Neural cell (in vitro differentiated cells): ENCODE measurements around the gene WDR37.

ENCODE experiments used
- CTCF ChIP-seq: fragments of 450-650 bp; IDR thresholded peaks from 2 replicates; pipeline ENCODE4 v1.5.1; 2014; ENCODE audit warnings: antibody characterized with exemption, mild to moderate bottlenecking, moderate library complexity; ENCODE audit not compliant: poor library complexity, severe bottlenecking
- EP300 ChIP-seq: fragments of 450-650 bp; conservative IDR thresholded peaks from 2 replicates; pipeline ENCODE4 v1.6.1; 2014; ENCODE audit warnings: antibody characterized with exemption, mild to moderate bottlenecking, moderate library complexity; ENCODE audit not compliant: poor library complexity, severe bottlenecking
- EZH2 ChIP-seq: fragments of 200-600, 300-800 bp; shearing (Covaris generic), sonication (generic); IDR thresholded peaks from 2 replicates; pipeline ENCODE4 v1.6.1; 2014; ENCODE audit warnings: antibody characterized with exemption, low read length, borderline replicate concordance, mild to moderate bottlenecking; ENCODE audit not compliant: insufficient read depth, poor library complexity, severe bottlenecking
- MXI1 ChIP-seq: fragments of 450-650 bp; conservative IDR thresholded peaks from 2 replicates; pipeline ENCODE4 v1.6.1; 2014; ENCODE audit warnings: antibody characterized with exemption, mild to moderate bottlenecking; ENCODE audit not compliant: poor library complexity, severe bottlenecking
- POLR2AphosphoS5 ChIP-seq: IDR thresholded peaks from 2 replicates; pipeline ENCODE4 v1.6.1; 2012
- RAD21 ChIP-seq: fragments of 450-650 bp; conservative IDR thresholded peaks from 2 replicates; pipeline ENCODE4 v1.6.1; 2014; ENCODE audit warnings: antibody characterized with exemption, mild to moderate bottlenecking, moderate library complexity
- SMC3 ChIP-seq: fragments of 450-650 bp; conservative IDR thresholded peaks from 2 replicates; pipeline ENCODE4 v1.6.1; 2014; ENCODE audit warnings: antibody characterized with exemption, mild to moderate bottlenecking, moderate library complexity; ENCODE audit not compliant: poor library complexity
- TAF1 ChIP-seq: IDR thresholded peaks from 2 replicates; pipeline ENCODE4 v1.6.1; 2012; ENCODE audit warnings: low read depth
- TF ChIP-seq, protein P1 (sequence below): IDR thresholded peaks from 2 replicates; pipeline ENCODE4 v1.6.1; 2012; ENCODE audit warnings: borderline replicate concordance

DNA sequence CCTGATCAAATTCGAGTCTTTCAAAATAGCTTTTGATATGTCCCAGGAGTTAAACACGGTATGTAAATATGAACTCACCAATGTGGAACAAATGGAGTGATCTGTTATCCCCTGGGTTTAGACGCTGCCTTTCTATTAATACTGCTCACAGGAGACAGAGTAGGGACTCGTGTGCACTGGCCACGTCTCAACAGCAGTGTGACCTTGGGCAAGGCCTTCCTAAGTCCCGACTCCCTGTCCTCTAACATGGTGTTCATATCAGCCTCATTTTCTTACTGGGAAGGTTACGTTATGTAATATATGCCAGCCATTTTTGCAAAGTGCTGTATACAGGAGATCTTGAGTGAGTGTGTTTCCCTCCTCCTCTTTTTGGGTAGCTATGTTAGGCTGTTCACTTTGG is 1.8 kb downstream of the WDR37 start:
- TF ChIP-seq EZH2 (no peak), CTCF (no peak), EP300 (no peak), SMC3 (no peak), POLR2AphosphoS5 (no peak), TAF1 (no peak), MXI1 (no peak), RAD21 (no peak)
- TF ChIP-seq, protein P1, sequence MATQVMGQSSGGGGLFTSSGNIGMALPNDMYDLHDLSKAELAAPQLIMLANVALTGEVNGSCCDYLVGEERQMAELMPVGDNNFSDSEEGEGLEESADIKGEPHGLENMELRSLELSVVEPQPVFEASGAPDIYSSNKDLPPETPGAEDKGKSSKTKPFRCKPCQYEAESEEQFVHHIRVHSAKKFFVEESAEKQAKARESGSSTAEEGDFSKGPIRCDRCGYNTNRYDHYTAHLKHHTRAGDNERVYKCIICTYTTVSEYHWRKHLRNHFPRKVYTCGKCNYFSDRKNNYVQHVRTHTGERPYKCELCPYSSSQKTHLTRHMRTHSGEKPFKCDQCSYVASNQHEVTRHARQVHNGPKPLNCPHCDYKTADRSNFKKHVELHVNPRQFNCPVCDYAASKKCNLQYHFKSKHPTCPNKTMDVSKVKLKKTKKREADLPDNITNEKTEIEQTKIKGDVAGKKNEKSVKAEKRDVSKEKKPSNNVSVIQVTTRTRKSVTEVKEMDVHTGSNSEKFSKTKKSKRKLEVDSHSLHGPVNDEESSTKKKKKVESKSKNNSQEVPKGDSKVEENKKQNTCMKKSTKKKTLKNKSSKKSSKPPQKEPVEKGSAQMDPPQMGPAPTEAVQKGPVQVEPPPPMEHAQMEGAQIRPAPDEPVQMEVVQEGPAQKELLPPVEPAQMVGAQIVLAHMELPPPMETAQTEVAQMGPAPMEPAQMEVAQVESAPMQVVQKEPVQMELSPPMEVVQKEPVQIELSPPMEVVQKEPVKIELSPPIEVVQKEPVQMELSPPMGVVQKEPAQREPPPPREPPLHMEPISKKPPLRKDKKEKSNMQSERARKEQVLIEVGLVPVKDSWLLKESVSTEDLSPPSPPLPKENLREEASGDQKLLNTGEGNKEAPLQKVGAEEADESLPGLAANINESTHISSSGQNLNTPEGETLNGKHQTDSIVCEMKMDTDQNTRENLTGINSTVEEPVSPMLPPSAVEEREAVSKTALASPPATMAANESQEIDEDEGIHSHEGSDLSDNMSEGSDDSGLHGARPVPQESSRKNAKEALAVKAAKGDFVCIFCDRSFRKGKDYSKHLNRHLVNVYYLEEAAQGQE, result no peak
